OCI-LY7 (cell line): Measurements from ENCODE around the gene TFCP2L1. TPM values are rescaled to one million over a fixed set of nuclear protein-coding genes. Genes with fewer than 3 reads are reported as not detected.

Experiments used
- BruUV-seq: library from RNA; stranded (reverse); fragments of 400-500 nt; replicated peaks from 2 replicates; lab custom pipeline; 2021; lab: Mats Ljungman, UMichigan
- CTCF ChIA-PET: fragments of 300-600 bp; sonication (Branson Sonifier 250); formaldehyde crosslinking; loops from one replicate; lab custom pipeline; 2022; ENCODE audit warnings: antibody characterized with exemption; ENCODE audit not compliant: unreplicated experiment; lab: Charles Lee
- POLR2A ChIA-PET: fragments of 300-600 bp; sonication (Branson Sonifier 250); formaldehyde crosslinking; loops from one replicate; lab custom pipeline; 2022; ENCODE audit warnings: antibody characterized with exemption; lab: Charles Lee
- DNase-seq: peaks from one replicate; pipeline ENCODE4 v3.0.0-alpha.2; 2015; ENCODE audit warnings: low spot score
- H2AFZ ChIP-seq: fragments of 200-600 bp; sonication (generic), shearing (Covaris generic); 2 replicates; pipeline ENCODE4 v1.6.1; 2014; ENCODE audit warnings: mild to moderate bottlenecking, antibody characterized with exemption, low read length, moderate library complexity
- H3K27ac ChIP-seq: fragments of 200-600 bp; sonication (generic); 2 replicates; pipeline ENCODE4 v1.5.1; 2014; ENCODE audit warnings: mixed run types, low read depth, mild to moderate bottlenecking, moderate library complexity, low read length, inconsistent platforms; ENCODE audit not compliant: poor library complexity, severe bottlenecking
- H3K36me3 ChIP-seq: fragments of 200-600 bp; sonication (generic); 2 replicates; pipeline ENCODE4 v1.6.1; 2014; ENCODE audit warnings: mild to moderate bottlenecking, antibody characterized with exemption, low read length, moderate library complexity, mixed read lengths; ENCODE audit not compliant: insufficient read depth
- H3K4me1 ChIP-seq: fragments of 200-600 bp; sonication (generic); 2 replicates; pipeline ENCODE4 v1.5.1; 2014; ENCODE audit warnings: mild to moderate bottlenecking, low read length; ENCODE audit not compliant: insufficient read depth, poor library complexity, severe bottlenecking
- H3K4me2 ChIP-seq: fragments of 200-600 bp; sonication (generic); 2 replicates; pipeline ENCODE4 v1.6.1; 2014; ENCODE audit warnings: mild to moderate bottlenecking, low read length
- H3K4me3 ChIP-seq: fragments of 200-600 bp; sonication (generic); 2 replicates; pipeline ENCODE4 v1.5.1; 2014; ENCODE audit warnings: mild to moderate bottlenecking, low read depth, low read length; ENCODE audit not compliant: poor library complexity, severe bottlenecking
- H3K79me2 ChIP-seq: fragments of 200-600 bp; sonication (generic); 2 replicates; pipeline ENCODE4 v1.6.1; 2016; ENCODE audit warnings: low read depth, mild to moderate bottlenecking, low read length, moderate library complexity, mixed read lengths; ENCODE audit not compliant: insufficient read depth
- H3K9me2 ChIP-seq: fragments of 200-600 bp; sonication (generic); 2 replicates; pipeline ENCODE4 v1.6.1; 2016; ENCODE audit warnings: mild to moderate bottlenecking, low read length, mixed read lengths; ENCODE audit not compliant: insufficient read depth
- H3K9me3 ChIP-seq: fragments of 200-600 bp; sonication (generic); 2 replicates; pipeline ENCODE4 v1.6.1; 2014; ENCODE audit warnings: mild to moderate bottlenecking, mixed run types, low read length, mixed read lengths
- H4K20me1 ChIP-seq: fragments of 200-600 bp; sonication (generic); 2 replicates; pipeline ENCODE4 v1.6.1; 2014; ENCODE audit warnings: mild to moderate bottlenecking, antibody characterized with exemption, low read length, moderate library complexity, mixed read lengths; ENCODE audit not compliant: insufficient read depth
- EZH2phosphoT487 ChIP-seq: fragments of 200-600 bp; sonication (generic); IDR thresholded peaks from 2 replicates; pipeline ENCODE4 v1.6.1; 2018; ENCODE audit warnings: low read depth, borderline replicate concordance, mild to moderate bottlenecking, mixed run types, antibody characterized with exemption, low read length, moderate library complexity, mixed read lengths
- intact Hi-C: fragments of 100-400 bp; cut with micrococcal nuclease; formaldehyde crosslinking; loops from one replicate; pipeline ENCODE4 v1.10.0; 2022; ENCODE audit not compliant: unreplicated experiment
- total RNA-seq, 2 experiments: library from RNA; depleted of rRNA in 1 of 2; stranded (reverse); fragments of >200 nt in 1 of 2; shearing (Covaris generic) in 1 of 2; gene quantifications; 2 replicates each; pipeline ENCODE4 v1.2.3, GENCODE V29; 2014 to 2022
- TF ChIP-seq, protein P1 (sequence below): fragments of 200-600 bp; sonication (generic); conservative IDR thresholded peaks from 2 replicates; pipeline ENCODE4 v1.5.1; 2014; ENCODE audit warnings: mild to moderate bottlenecking, antibody characterized with exemption, low read length, moderate library complexity, mixed read lengths

TFCP2L1 gene
- total RNA-seq, 2 experiments from 2014 or later: 0.06 to 1.4 TPM

GRCh38 chr2:121260370-121261154 is 24.4 kb downstream of the TFCP2L1 start:
- no TSS peak for BruUV-seq
- no peak overlapping the region for H3K4me3 ChIP-seq
- no peak for DNase-seq
- H3K4me1 ChIP-seq: no peaks in the 10 kb centered on the region
- CTCF ChIA-PET: no interaction called here
- H4K20me1 ChIP-seq: no peaks in the 10 kb centered on the region
- no peak overlapping the region for H3K27ac ChIP-seq
- no peaks in the 10 kb centered on the region for H3K36me3 ChIP-seq
- POLR2A ChIA-PET: no interaction called here
- H3K79me2 ChIP-seq: no peaks in the 10 kb centered on the region
- H3K9me3 ChIP-seq: no peaks in the 10 kb centered on the region
- H3K9me2 ChIP-seq: no peaks in the 10 kb centered on the region
- H2AFZ ChIP-seq: no peak overlapping the region
- TF ChIP-seq, protein P1, sequence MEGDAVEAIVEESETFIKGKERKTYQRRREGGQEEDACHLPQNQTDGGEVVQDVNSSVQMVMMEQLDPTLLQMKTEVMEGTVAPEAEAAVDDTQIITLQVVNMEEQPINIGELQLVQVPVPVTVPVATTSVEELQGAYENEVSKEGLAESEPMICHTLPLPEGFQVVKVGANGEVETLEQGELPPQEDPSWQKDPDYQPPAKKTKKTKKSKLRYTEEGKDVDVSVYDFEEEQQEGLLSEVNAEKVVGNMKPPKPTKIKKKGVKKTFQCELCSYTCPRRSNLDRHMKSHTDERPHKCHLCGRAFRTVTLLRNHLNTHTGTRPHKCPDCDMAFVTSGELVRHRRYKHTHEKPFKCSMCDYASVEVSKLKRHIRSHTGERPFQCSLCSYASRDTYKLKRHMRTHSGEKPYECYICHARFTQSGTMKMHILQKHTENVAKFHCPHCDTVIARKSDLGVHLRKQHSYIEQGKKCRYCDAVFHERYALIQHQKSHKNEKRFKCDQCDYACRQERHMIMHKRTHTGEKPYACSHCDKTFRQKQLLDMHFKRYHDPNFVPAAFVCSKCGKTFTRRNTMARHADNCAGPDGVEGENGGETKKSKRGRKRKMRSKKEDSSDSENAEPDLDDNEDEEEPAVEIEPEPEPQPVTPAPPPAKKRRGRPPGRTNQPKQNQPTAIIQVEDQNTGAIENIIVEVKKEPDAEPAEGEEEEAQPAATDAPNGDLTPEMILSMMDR: no peak
- TF ChIP-seq EZH2phosphoT487: no peak
- intact Hi-C loops: no loop called here
- no peak overlapping the region for H3K4me2 ChIP-seq

DNA sequence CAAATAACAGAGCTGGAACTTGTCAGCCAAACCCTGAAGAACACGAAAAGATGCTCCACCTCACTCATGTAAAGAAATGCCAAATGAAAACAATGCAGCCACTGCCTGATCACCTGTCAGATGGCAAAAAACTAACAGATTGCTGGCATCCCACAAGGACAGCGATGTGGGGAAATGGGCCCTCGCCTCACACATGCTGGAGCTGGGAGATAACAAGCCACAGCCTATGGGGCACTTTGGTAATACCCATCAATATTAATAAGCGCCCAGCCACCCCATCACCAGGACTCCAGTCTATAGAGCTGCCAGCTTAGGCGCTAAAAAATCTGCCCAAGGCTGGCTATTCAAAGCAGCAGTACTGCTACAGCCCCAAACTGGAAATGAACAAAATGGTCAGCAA is 27.0 kb downstream of the TFCP2L1 start:
- no peak overlapping the region for H3K27ac ChIP-seq
- H2AFZ ChIP-seq: no peak overlapping the region
- H3K36me3 ChIP-seq: no peaks in the 10 kb centered on the region
- ChIA-PET CTCF (interaction anchor here (0.6 kb wide), 2 partner anchors 9 to 463 kb away, joined by 4 to 6 read pairs; no protein-coding TSS in a partner anchor), POLR2A (no interaction called here)
- DNase-seq: no peak
- H3K4me2 ChIP-seq: no peak overlapping the region
- TF ChIP-seq, protein P1: no peak
- no peak for TF ChIP-seq EZH2phosphoT487
- intact Hi-C loops: no loop called here
- no peaks in the 10 kb centered on the region for H3K9me3 ChIP-seq
- no peaks in the 10 kb centered on the region for H3K4me1 ChIP-seq
- no TSS peak for BruUV-seq
- H4K20me1 ChIP-seq: no peaks in the 10 kb centered on the region
- H3K4me3 ChIP-seq: no peak overlapping the region
- no peaks in the 10 kb centered on the region for H3K9me2 ChIP-seq
- H3K79me2 ChIP-seq: no peaks in the 10 kb centered on the region

GRCh38 chr2:121257480-121257840 is 27.5 kb downstream of the TFCP2L1 start:
- no peaks in the 10 kb centered on the region for H4K20me1 ChIP-seq
- BruUV-seq: no TSS peak
- H3K9me2 ChIP-seq: no peaks in the 10 kb centered on the region
- H3K4me3 ChIP-seq: no peak overlapping the region
- no peak overlapping the region for H2AFZ ChIP-seq
- no peak for DNase-seq
- intact Hi-C loops: no loop called here
- POLR2A ChIA-PET: no interaction called here
- H3K36me3 ChIP-seq: no peaks in the 10 kb centered on the region
- H3K79me2 ChIP-seq: no peaks in the 10 kb centered on the region
- TF ChIP-seq EZH2phosphoT487: no peak
- TF ChIP-seq, protein P1: no peak
- no peaks in the 10 kb centered on the region for H3K9me3 ChIP-seq
- no peak overlapping the region for H3K27ac ChIP-seq
- H3K4me2 ChIP-seq: no peak overlapping the region
- no peaks in the 10 kb centered on the region for H3K4me1 ChIP-seq
- CTCF ChIA-PET: interaction anchor here (0.6 to 0.7 kb wide), 3 partner anchors 9 to 463 kb away, joined by 4 to 6 read pairs (median 4); partner anchors contain the start of gene TFCP2L1
